HEK293T (cell line): Measurements from ENCODE around the gene MUC4.

Experiments
- ARNT ChIP-seq: fragments of 450-650 bp; IDR thresholded peaks from 2 replicates; pipeline ENCODE4 v1.6.1; 2017; ENCODE audit warnings: mild to moderate bottlenecking
- FOXM1 ChIP-seq: fragments of 450-650 bp; IDR thresholded peaks from 2 replicates; pipeline ENCODE4 v1.6.1; 2017; ENCODE audit warnings: mild to moderate bottlenecking, borderline replicate concordance
- NFRKB ChIP-seq: fragments of 450-650 bp; IDR thresholded peaks from 2 replicates; pipeline ENCODE4 v1.6.1; 2016; ENCODE audit warnings: mild to moderate bottlenecking, moderate library complexity
- PKNOX1 ChIP-seq: fragments of 450-650 bp; IDR thresholded peaks from 2 replicates; pipeline ENCODE4 v1.6.1; 2016

- TF ChIP-seq NFRKB: no peak
- no peak for TF ChIP-seq FOXM1
- TF ChIP-seq PKNOX1: no peak
- no peak for TF ChIP-seq ARNT
Observed at GRCh38 chr3:195754141-195754540, 57.6 kb downstream of the MUC4 start.
